HFFc6 (cell line): ENCODE results near the gene SEZ6. TPM values are rescaled to one million over a fixed set of nuclear protein-coding genes. Genes with fewer than 3 reads are reported as not detected.

ENCODE experiments used
- DNase-seq: peaks from one replicate; pipeline ENCODE4 v3.0.0-alpha.2; 2018
- H3K27ac Mint-ChIP-seq: 2 replicates; pipeline ENCODE4 v1.8.0; 2020; ENCODE audit warnings: mild to moderate bottlenecking, mixed read lengths
- H3K27me3 Mint-ChIP-seq: 2 replicates; pipeline ENCODE4 v1.8.0; 2021; ENCODE audit warnings: mild to moderate bottlenecking, moderate library complexity, mixed read lengths; ENCODE audit not compliant: insufficient read depth
- H3K36me3 Mint-ChIP-seq: 2 replicates; pipeline ENCODE4 v1.8.0; 2021; ENCODE audit warnings: low read depth, mixed read lengths
- H3K4me1 Mint-ChIP-seq: 2 replicates; pipeline ENCODE4 v1.8.0; 2020; ENCODE audit warnings: low read depth, mixed read lengths
- H3K4me3 Mint-ChIP-seq: 2 replicates; pipeline ENCODE4 v1.8.0; 2020; ENCODE audit warnings: mild to moderate bottlenecking, moderate library complexity, mixed read lengths
- H3K9me3 Mint-ChIP-seq: 2 replicates; pipeline ENCODE4 v1.8.0; 2020; ENCODE audit warnings: mild to moderate bottlenecking, mixed read lengths
- total RNA-seq, 6 experiments: library from RNA; stranded (reverse); fragmentation: NEBNext Ultra II Directional; extraction: Animal tissue kit (Norgen Biotek cat#: 25700); gene quantifications; 2 replicates in 1 of 6; 3 replicates in 5 of 6; pipeline ENCODE4 v1.2.3, GENCODE V29; 2021
- TF ChIP-seq, protein P1 (sequence below): fragments of 200-600 bp; sonication (generic); IDR thresholded peaks from 2 replicates; pipeline ENCODE4 v1.5.0; 2021; ENCODE audit warnings: antibody characterized with exemption, mild to moderate bottlenecking

The SEZ6 gene
- total RNA-seq, 6 experiments from 2014 or later, result not detected

DNA sequence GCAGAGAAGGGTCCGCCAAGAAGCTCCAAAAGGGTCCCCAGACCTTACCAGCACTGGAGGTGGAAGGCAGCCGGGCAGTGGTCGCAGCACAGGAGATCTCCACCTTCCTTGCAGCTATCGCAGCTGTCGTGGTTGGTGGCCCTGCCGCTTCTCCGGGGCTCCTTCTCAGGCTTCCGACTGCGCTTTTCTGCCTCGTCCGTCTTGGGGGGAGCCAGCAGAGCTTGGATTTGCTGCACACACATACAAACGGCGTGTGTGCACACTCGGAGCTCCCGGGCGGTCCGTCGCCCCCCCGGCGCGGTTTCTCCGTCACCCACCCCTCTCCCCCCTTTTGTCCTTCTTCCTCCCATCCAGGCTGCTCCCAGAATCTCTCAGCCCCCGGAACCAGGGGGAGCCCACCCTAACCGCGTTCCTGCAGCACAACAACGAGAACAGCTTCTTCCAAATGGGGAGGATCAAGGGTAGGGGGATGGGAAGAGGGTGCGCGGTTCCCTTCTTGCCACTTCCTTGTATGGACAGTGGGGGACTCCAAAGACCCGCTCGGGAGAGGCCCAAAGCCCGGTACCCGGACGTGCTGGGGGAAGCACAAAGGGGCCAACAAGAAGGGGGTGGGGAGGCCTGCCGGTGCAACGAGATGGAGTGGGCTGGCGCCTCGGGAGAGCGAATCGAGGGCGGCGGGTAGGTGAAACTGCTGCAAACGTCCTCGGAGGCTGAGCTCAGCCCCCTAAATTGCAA, 55.6 kb downstream of the SEZ6 start:
- no peaks in the 10 kb centered on the region for H3K27me3 Mint-ChIP-seq
- TF ChIP-seq, protein P1, sequence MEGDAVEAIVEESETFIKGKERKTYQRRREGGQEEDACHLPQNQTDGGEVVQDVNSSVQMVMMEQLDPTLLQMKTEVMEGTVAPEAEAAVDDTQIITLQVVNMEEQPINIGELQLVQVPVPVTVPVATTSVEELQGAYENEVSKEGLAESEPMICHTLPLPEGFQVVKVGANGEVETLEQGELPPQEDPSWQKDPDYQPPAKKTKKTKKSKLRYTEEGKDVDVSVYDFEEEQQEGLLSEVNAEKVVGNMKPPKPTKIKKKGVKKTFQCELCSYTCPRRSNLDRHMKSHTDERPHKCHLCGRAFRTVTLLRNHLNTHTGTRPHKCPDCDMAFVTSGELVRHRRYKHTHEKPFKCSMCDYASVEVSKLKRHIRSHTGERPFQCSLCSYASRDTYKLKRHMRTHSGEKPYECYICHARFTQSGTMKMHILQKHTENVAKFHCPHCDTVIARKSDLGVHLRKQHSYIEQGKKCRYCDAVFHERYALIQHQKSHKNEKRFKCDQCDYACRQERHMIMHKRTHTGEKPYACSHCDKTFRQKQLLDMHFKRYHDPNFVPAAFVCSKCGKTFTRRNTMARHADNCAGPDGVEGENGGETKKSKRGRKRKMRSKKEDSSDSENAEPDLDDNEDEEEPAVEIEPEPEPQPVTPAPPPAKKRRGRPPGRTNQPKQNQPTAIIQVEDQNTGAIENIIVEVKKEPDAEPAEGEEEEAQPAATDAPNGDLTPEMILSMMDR, result no peak; the same call in 1 of the 2 replicates
- peaks cover 34% of the 10 kb centered on the region for H3K4me1 Mint-ChIP-seq
- peaks cover 18% of the 10 kb centered on the region for H3K36me3 Mint-ChIP-seq
- peak overlapping the region; percentile 96 for H3K27ac Mint-ChIP-seq
- DNase-seq, result peak; percentile 31
- no peaks in the 10 kb centered on the region for H3K9me3 Mint-ChIP-seq
- H3K4me3 Mint-ChIP-seq, result peak overlapping the region; percentile 99

DNA sequence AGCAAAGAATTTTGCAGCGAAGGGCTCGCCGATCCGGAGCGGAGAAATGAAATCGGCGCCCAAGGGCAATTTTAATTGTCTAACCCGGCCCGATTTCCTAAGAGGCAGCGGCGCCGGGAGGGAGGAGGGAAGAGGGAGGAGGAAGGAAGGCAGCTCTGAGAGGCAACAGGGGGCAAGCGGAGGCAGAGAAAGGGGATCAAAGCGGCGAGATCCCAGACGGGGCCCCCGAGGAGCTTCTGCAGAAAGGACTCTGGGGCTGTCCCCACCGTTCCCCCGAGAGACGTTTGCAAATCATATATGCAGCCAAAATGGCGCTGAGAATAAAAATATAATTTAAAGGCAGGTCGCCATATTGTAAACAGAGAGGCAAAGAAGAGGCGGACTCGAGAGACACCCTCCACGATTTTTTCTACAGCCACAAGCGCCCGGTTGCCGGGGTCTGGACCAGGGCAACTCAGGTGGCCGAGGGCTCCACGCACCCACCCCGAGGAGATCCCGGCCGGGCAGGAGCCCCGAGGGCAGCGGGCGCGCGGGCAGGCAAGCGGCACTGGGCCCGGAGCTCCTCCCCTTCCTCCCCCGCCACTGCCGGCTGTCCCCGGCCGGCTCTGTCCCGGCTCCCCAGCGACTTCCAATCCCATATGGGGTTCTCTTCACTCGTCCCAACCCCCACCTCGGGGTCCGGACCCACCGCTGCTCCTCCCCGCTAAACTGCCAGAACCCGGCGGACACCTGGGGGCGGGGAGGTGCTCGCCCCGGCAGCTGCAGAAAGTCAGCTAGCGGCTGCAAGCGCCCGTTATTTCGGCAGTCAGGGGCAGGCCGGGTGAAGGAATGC, 56.4 kb downstream of the SEZ6 start:
- Mint-ChIP-seq H3K4me3 (peak overlapping the region; percentile 99), H3K27ac (peak overlapping the region; percentile 96), H3K27me3 (no peaks in the 10 kb centered on the region), H3K4me1 (peaks cover 42% of the 10 kb centered on the region), H3K9me3 (no peaks in the 10 kb centered on the region), H3K36me3 (peaks cover 18% of the 10 kb centered on the region)
- peak; percentile 66 for DNase-seq
- TF ChIP-seq, protein P1, result no peak

DNA sequence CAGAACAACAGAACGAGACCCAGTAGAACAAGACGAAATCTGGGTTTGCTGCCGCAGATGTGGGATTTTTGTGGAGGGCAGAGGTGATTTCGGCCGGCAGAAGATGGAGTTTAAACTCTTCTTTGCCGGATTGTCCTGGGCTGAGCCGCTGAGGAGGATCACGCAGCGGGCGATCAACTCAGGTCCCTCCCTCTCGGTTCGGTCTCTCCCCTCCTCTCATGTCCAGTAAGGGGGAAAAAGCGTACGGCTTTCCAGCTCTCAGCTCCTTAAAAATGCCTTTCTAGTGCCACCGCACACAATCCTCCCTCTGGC, 57.0 kb downstream of the SEZ6 start:
- peak overlapping the region; percentile 96 for H3K27ac Mint-ChIP-seq
- TF ChIP-seq, protein P1, result no peak
- H3K4me3 Mint-ChIP-seq, result peak overlapping the region; percentile 99
- H3K27me3 Mint-ChIP-seq, result no peaks in the 10 kb centered on the region
- peaks cover 24% of the 10 kb centered on the region for H3K36me3 Mint-ChIP-seq
- peaks cover 48% of the 10 kb centered on the region for H3K4me1 Mint-ChIP-seq
- H3K9me3 Mint-ChIP-seq, result no peaks in the 10 kb centered on the region
- DNase-seq, result no peak

DNA sequence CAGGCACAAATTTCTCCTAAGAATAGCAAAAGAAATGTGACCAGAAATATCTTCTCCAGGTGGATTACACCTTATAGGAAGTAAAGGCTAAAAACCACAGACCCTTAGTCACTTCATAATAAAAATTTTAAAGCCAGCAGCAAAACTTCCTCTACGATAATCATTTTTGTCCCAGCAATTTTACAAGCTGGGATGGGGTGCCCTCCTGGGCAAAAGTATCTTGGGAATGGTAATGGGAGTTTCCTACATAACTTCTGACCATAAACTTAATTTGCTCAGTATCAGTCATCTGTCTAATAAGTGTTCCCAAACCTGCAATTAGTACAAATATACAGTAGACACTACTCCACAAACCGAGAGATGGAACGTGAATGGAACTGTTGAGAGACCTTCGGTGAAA, 57.5 kb downstream of the SEZ6 start:
- Mint-ChIP-seq H3K36me3 (peaks cover 29% of the 10 kb centered on the region), H3K27me3 (no peaks in the 10 kb centered on the region), H3K27ac (peak overlapping the region; percentile 96), H3K4me1 (peaks cover 51% of the 10 kb centered on the region), H3K4me3 (peak overlapping the region; percentile 99), H3K9me3 (no peaks in the 10 kb centered on the region)
- DNase-seq, result no peak
- TF ChIP-seq, protein P1, result no peak

DNA sequence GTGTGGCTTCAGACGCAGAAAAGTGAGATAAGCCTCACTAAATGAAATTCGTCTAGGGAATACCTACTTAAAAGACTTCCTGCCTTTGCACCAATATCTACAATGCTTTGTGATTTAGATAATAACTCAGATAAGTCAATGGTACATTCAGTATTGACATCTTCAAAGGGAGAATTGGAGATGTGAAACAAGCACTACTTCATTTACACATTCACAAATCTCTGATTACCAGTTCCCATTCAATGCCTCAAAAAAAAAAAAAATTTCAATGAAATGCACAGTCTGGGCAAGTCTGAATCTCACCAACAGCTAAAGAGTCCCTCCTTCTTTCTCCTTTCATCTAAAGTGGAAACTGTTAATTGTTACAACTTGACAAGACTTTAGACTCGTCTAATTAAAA, 58.2 kb downstream of the SEZ6 start:
- Mint-ChIP-seq H3K4me3 (peak overlapping the region; percentile 99), H3K27me3 (no peaks in the 10 kb centered on the region)

More for the DNA sequence above, 58.2 kb downstream of the SEZ6 start:
- no peak for DNase-seq
- peaks cover 51% of the 10 kb centered on the region for H3K4me1 Mint-ChIP-seq
- H3K9me3 Mint-ChIP-seq, result no peaks in the 10 kb centered on the region
- peak overlapping the region; percentile 96 for H3K27ac Mint-ChIP-seq
- TF ChIP-seq, protein P1, result no peak
- peaks cover 29% of the 10 kb centered on the region for H3K36me3 Mint-ChIP-seq
